K562 (cell line): Measurements from ENCODE around the gene RCOR1. TPM values are rescaled to one million over a fixed set of nuclear protein-coding genes. Genes with fewer than 3 reads are reported as not detected.
A peak's percentile ranks its signal among the peaks of the same experiment; 100 is the strongest.

Experiments
- ATAC-seq: fragments of 200-7000 bp; cut with Tn5 transposase; 3 replicates; pipeline ENCODE4 v1.9.1; 2020; ENCODE audit warnings: moderate library complexity
- BruUV-seq: library from RNA; stranded (reverse); fragments of 400-500 nt; replicated peaks from 2 replicates; lab custom pipeline; 2021; lab: Mats Ljungman, UMichigan
- CTCF ChIA-PET: fragments of 300-600 bp; formaldehyde crosslinking; extraction: SDS; loops from one replicate; lab custom pipeline; 2021; ENCODE audit warnings: low intra/inter-chr PET ratio; lab: Yijun Ruan, JAX
- POLR2A ChIA-PET: fragments of 300-600, 350-650 bp; sonication (Branson Sonifier 250); formaldehyde crosslinking; extraction: SDS; loops from one replicate; lab custom pipeline; 2021; ENCODE audit warnings: antibody characterized with exemption, inconsistent platforms; lab: Yijun Ruan, JAX
- DNase-seq, 4 experiments: peaks; one replicate each; pipeline versions ENCODE4 v3.0.0 to v3.0.0-alpha.2; 2011 to 2018; ENCODE audit warnings: low spot score in 3 of 4, mixed read lengths in 3 of 4; ENCODE audit errors: extremely low read depth in 1 of 4
- FAIRE-seq: peaks from 2 replicates; lab custom pipeline; 2011; peaks lifted over from hg19 to GRCh38; lab: Jason Lieb, UNC
- H2AFZ ChIP-seq: 2 replicates; pipeline ENCODE4 v1.6.0; 2011; ENCODE audit warnings: low read depth, low read length, control low read depth, inconsistent platforms
- H3K27ac ChIP-seq: fragments of 200-600 bp; 3 replicates; pipeline ENCODE4 v1.8.0; 2011; ENCODE audit warnings: low read depth, mild to moderate bottlenecking, control low read depth, inconsistent platforms, low read length, moderate library complexity, mixed read lengths; ENCODE audit errors: extremely low read depth
- H3K27me3 ChIP-seq, 2 experiments: fragments of 300-600 bp in 1 of 2; 2 replicates in 1 of 2; 3 replicates in 1 of 2; pipeline versions ENCODE4 v1.6.0 to v1.8.0; 2011; ENCODE audit warnings: inconsistent platforms in 2 of 2, low read length in 2 of 2, mild to moderate bottlenecking in 1 of 2, mixed read lengths in 1 of 2, moderate library complexity in 1 of 2; ENCODE audit not compliant: control insufficient read depth in 2 of 2, insufficient read depth in 2 of 2
- H3K36me3 ChIP-seq: fragments of 300-600 bp; 3 replicates; pipeline ENCODE4 v1.8.0; 2011; ENCODE audit warnings: mild to moderate bottlenecking, low read length, inconsistent platforms; ENCODE audit not compliant: control insufficient read depth, insufficient read depth
- H3K4me1 ChIP-seq, 2 experiments: fragments of 200-600 bp in 1 of 2; replicated peaks in 1 of 2; 2 replicates in 1 of 2; 3 replicates in 1 of 2; pipeline versions ENCODE4 v1.5.1 to v1.8.0; 2011; ENCODE audit warnings: inconsistent platforms in 2 of 2, low read length in 2 of 2, mild to moderate bottlenecking in 1 of 2, mixed read lengths in 1 of 2, moderate library complexity in 1 of 2; ENCODE audit not compliant: control insufficient read depth in 2 of 2, insufficient read depth in 2 of 2
- H3K4me2 ChIP-seq: 2 replicates; pipeline ENCODE4 v1.6.1; 2011; ENCODE audit warnings: low read length, control low read depth, inconsistent platforms, mixed read lengths; ENCODE audit not compliant: insufficient read depth
- H3K4me3 ChIP-seq: fragments of 200-600 bp; sonication (generic), shearing (Covaris generic); 2 replicates; pipeline ENCODE4 v1.5.1; 2016; ENCODE audit warnings: control low read depth, inconsistent platforms
- H3K79me2 ChIP-seq: fragments of 200-600 bp; 3 replicates; pipeline ENCODE4 v1.8.0; 2011; ENCODE audit warnings: low read length, inconsistent platforms; ENCODE audit not compliant: control insufficient read depth, insufficient read depth
- H3K9ac ChIP-seq, 2 experiments: 2 replicates each; pipeline versions ENCODE4 v1.6.0 to v1.6.1; 2011; ENCODE audit warnings: low read depth in 2 of 2, low read length in 2 of 2, control low read depth in 1 of 2, inconsistent platforms in 1 of 2, mild to moderate bottlenecking in 1 of 2, mixed read lengths in 1 of 2; ENCODE audit not compliant: insufficient read depth in 1 of 2
- H3K9me1 ChIP-seq: one replicate; pipeline ENCODE4 v1.6.0; 2011; ENCODE audit warnings: inconsistent platforms, mild to moderate bottlenecking, low read length, moderate library complexity; ENCODE audit not compliant: control insufficient read depth, insufficient read depth
- H3K9me3 ChIP-seq: replicated peaks from 2 replicates; pipeline ENCODE4 v1.5.1; 2011; ENCODE audit warnings: low read depth, low read length, inconsistent platforms; ENCODE audit not compliant: control insufficient read depth, insufficient read depth
- H4K20me1 ChIP-seq: replicated peaks from 2 replicates; pipeline ENCODE4 v1.6.1; 2011; ENCODE audit warnings: low read length, inconsistent platforms, mixed read lengths; ENCODE audit not compliant: control insufficient read depth, insufficient read depth
- ETV1 ChIP-seq: fragments of 450-650 bp; conservative IDR thresholded peaks from 2 replicates; pipeline ENCODE4 v1.6.1; 2016; ENCODE audit warnings: missing genetic modification characterization, control low read depth, low read depth, missing compliant biosample characterization
- WGBS: fragments of 100-300 bp; shearing (Covaris generic); methylation state at CpG from one replicate; pipeline ENCODE4 v1.1.6; 2016; ENCODE audit warnings: low coverage, mixed read lengths; ENCODE audit not compliant: insufficient coverage; ENCODE audit errors: missing lambda C conversion rate; 5-methylcytosine and 5-hydroxymethylcytosine counted together
- in situ Hi-C: fragments of 300-500 bp; cut with MboI; formaldehyde crosslinking; loops from 4 replicates; pipeline ENCODE4 v1.15.0; 2018; ENCODE audit warnings: inconsistent platforms, mixed read lengths
- intact Hi-C: fragments of 100-400 bp; cut with micrococcal nuclease; formaldehyde crosslinking; loops from 2 replicates; pipeline ENCODE4 v1.14.2; 2022
- polyA plus RNA-seq, 8 experiments: library from polyadenylated mRNA; depleted of rRNA in 4 of 8; stranded (reverse) in 5 of 8; unstranded in 3 of 8; fragments of >200 nt; fragmentation: Nextera tagmentation in 2 of 8; fragmentation: Illumina TruSeq in 1 of 8; extraction: Ambion mirVana in 2 of 8; extraction: Trizol in 1 of 8; gene quantifications; 2 replicates each; pipeline versions ENCODE4 v1.2.1 to v1.2.3, GENCODE V29; 2011 to 2014; ENCODE audit warnings: inconsistent platforms in 1 of 8, missing spikeins in 1 of 8
- total RNA-seq, 7 experiments: library from RNA; depleted of rRNA in 6 of 7; stranded (reverse); fragments of >200 nt in 6 of 7; fragmentation: Illumina TruSeq in 2 of 7; extraction: Trizol in 2 of 7; gene quantifications; 2 replicates each; pipeline versions ENCODE4 v1.2.1 to v1.2.3, GENCODE V29; 2011 to 2021; ENCODE audit warnings: low replicate concordance in 1 of 7
- TF ChIP-seq, protein P1 (sequence below): fragments of 250-450 bp; sonication (Bioruptor Pico); IDR thresholded peaks from 2 replicates; pipeline ENCODE4 v1.5.0; 2020; ENCODE audit warnings: mild to moderate bottlenecking, borderline replicate concordance

Gene RCOR1
- total and polyA plus RNA-seq, 9 of the 15 experiments (the other 6 are each of a cell fraction or from before 2014, with no cell fraction given), result 8.5 to 47.9 (median 20.9) TPM

DNA sequence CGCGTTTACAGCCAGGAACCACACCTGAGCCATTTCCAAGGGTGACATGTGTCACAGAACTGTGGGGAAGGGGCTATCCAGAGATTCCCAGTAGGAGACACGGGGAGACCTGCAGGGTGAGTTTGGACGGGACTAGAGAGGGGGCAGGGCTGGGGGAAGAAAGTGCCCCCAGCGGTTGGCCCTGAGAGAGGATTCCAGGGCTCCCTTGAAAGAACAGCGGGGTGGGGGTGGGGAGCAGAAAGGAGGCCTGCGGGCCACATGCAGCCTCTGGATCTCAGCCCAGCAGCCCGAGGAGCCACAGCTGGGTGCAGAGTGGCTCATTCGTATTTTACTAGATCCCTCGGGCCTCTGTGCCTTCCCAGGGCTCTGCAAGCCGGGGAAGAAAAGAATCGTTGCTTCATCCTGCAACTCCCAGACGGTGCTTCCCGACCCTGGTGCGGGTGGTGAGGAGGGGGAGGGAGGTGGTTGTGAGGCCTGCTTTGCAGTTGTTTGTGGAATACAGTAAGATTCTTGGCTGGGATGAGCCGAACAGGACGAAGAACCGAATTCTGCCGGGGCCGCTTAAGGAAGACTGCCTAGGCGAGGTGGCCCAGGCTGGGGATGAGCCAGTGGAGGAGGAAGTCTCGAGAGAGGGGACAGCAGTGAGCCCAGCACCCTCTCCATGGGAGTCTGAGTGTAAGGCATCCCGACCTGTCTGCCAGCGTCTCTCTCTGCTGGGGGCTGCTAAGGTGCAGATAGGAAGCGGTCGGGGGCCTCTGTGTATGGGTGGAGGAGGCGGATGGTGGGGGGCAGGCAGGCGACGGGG, 46.8 kb upstream of the RCOR1 start:
- in situ Hi-C loops (no loop called here), intact Hi-C loops (no loop called here)
- Histone ChIP-seq H2AFZ (peak overlapping the region; percentile 19; the same call in 1 of the 2 replicates), H4K20me1 (no peaks in the 10 kb centered on the region), H3K9ac (peak overlapping the region in 1 of 2 experiments; percentile 64; a peak in 1 of 4 replicates), H3K27ac (no peak overlapping the region), H3K79me2 (no peaks in the 10 kb centered on the region), H3K9me3 (no peaks in the 10 kb centered on the region), H3K4me3 (no peak overlapping the region), H3K36me3 (no peaks in the 10 kb centered on the region), H3K27me3 (no peaks in the 10 kb centered on the region), H3K4me2 (no peak overlapping the region), H3K9me1 (no peaks in the 10 kb centered on the region), H3K4me1 (peaks cover 9 to 37% of the 10 kb centered on the region in 2 experiments; a peak in 4 of 5 replicates)
- DNase-seq (no peak), FAIRE-seq (no peak), ATAC-seq (no peak)
- ChIA-PET POLR2A (no interaction called here), CTCF (no interaction called here)
- 71% methylated on average over 11 of the region's 29 CpGs for WGBS
- TF ChIP-seq ETV1 (tag), result no peak
- TF ChIP-seq, protein P1, sequence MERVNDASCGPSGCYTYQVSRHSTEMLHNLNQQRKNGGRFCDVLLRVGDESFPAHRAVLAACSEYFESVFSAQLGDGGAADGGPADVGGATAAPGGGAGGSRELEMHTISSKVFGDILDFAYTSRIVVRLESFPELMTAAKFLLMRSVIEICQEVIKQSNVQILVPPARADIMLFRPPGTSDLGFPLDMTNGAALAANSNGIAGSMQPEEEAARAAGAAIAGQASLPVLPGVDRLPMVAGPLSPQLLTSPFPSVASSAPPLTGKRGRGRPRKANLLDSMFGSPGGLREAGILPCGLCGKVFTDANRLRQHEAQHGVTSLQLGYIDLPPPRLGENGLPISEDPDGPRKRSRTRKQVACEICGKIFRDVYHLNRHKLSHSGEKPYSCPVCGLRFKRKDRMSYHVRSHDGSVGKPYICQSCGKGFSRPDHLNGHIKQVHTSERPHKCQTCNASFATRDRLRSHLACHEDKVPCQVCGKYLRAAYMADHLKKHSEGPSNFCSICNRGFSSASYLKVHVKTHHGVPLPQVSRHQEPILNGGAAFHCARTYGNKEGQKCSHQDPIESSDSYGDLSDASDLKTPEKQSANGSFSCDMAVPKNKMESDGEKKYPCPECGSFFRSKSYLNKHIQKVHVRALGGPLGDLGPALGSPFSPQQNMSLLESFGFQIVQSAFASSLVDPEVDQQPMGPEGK (CRISPR knock-in tag), result no peak
- no TSS peak for BruUV-seq
